ENCODE data around the gene RGMA.

The RGMA gene

GRCh38 chr15:93087825-93088199 lies 1.2 kb downstream of the RGMA start:
- H3K4me3 ChIP-seq (ENCODE audit: low read depth, low read length), result no peak overlapping the region
- in situ Hi-C loops (cut with HindIII; ENCODE audit: low sequenced_read_pairs), result no loop called here
- peak; percentile 58 for DNase-seq (ENCODE audit: low read depth, low spot score)
- TF ChIP-seq, protein P1, sequence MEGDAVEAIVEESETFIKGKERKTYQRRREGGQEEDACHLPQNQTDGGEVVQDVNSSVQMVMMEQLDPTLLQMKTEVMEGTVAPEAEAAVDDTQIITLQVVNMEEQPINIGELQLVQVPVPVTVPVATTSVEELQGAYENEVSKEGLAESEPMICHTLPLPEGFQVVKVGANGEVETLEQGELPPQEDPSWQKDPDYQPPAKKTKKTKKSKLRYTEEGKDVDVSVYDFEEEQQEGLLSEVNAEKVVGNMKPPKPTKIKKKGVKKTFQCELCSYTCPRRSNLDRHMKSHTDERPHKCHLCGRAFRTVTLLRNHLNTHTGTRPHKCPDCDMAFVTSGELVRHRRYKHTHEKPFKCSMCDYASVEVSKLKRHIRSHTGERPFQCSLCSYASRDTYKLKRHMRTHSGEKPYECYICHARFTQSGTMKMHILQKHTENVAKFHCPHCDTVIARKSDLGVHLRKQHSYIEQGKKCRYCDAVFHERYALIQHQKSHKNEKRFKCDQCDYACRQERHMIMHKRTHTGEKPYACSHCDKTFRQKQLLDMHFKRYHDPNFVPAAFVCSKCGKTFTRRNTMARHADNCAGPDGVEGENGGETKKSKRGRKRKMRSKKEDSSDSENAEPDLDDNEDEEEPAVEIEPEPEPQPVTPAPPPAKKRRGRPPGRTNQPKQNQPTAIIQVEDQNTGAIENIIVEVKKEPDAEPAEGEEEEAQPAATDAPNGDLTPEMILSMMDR (IDR thresholded peaks at IDR 0.05; ENCODE audit: low read depth, low read length), result peak; percentile 88

DNA sequence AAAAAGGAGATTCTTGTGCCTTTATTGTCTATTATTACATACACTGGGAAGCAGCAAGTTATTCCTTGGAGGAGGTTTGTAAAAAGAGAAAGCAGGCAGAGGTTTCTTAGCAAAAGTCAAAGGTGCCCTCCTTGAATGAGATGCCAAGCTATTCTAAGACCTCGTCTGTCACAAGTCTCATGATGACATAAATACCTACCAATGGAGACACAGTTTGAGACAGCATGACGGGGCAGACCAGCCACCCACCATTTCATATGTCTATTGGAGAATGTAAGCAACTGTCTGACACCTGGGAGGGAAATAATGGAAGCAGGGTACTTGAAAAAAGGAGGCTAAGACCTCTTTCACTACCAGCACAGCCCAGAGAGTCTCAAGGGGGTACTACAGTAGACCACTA lies 2.2 kb downstream of the RGMA start:
- TF ChIP-seq, protein P1 (IDR thresholded peaks at IDR 0.05; ENCODE audit: low read depth, low read length), result no peak
- no peak overlapping the region for H3K4me3 ChIP-seq (ENCODE audit: low read depth, low read length)
- DNase-seq (ENCODE audit: low read depth, low spot score), result no peak
- in situ Hi-C loops (cut with HindIII; ENCODE audit: low sequenced_read_pairs), result no loop called here

DNA sequence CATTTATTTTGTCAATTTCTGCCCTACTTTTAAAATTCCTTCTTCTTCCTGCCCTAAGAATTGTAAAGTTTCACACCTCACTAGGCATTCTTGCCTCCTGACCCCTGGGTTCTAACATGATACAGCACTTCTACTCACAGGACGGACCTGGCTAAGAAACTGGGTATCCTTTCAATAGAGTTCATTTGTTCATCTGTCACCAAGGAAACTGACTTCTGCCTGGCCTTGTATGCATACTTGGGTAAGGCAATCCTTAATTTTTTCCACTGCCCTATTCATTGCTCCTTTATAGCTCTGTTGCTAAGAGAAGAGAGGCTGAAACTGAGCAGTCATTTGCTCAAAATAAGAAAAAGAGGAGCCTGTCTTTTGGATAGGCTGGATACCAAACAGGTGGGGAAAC lies 3.3 kb downstream of the RGMA start:
- in situ Hi-C loops (cut with HindIII; ENCODE audit: low sequenced_read_pairs), result no loop called here
- no peak overlapping the region for H3K4me3 ChIP-seq (ENCODE audit: low read depth, low read length)
- no peak for DNase-seq (ENCODE audit: low read depth, low spot score)
- TF ChIP-seq, protein P1 (IDR thresholded peaks at IDR 0.05; ENCODE audit: low read depth, low read length), result no peak

DNA sequence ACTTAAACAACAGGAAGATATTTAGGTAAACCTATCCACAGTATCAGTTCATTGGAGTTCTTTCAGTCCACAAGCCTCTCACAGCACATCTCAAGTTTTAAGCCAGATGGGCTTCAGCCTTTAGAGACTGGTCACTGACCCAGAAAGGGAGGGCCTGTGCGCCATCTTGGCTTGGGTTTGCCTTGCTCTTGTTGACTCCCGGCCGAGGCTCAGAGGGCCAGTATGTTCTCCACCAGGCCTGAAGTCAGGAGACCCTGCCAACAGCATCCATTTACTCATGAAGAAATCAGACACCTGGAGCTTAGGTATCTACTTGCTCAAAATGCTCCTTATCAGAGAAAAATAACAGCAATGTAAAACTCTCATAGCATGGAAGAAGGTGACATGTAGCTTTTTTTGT lies 6.2 kb downstream of the RGMA start:
- in situ Hi-C loops (cut with HindIII; ENCODE audit: low sequenced_read_pairs), result no loop called here
- no peak overlapping the region for H3K4me3 ChIP-seq (ENCODE audit: low read depth, low read length)
- TF ChIP-seq, protein P1 (IDR thresholded peaks at IDR 0.05; ENCODE audit: low read depth, low read length), result no peak

GRCh38 chr15:93081399-93081798 lies 7.6 kb downstream of the RGMA start:
- TF ChIP-seq, protein P1 (IDR thresholded peaks at IDR 0.05; ENCODE audit: low read depth, low read length), result no peak
- H3K4me3 ChIP-seq (ENCODE audit: low read depth, low read length), result no peak overlapping the region
- in situ Hi-C loops (cut with HindIII; ENCODE audit: low sequenced_read_pairs), result no loop called here
- DNase-seq (ENCODE audit: low read depth, low spot score), result no peak

More for the DNA sequence above, 6.2 kb downstream of the RGMA start:
- no peak for DNase-seq (ENCODE audit: low read depth, low spot score)

GRCh38 chr15:93080451-93080850 lies 8.6 kb downstream of the RGMA start:
- H3K4me3 ChIP-seq (ENCODE audit: low read depth, low read length), result no peak overlapping the region
- no peak for DNase-seq (ENCODE audit: low read depth, low spot score)
- in situ Hi-C loops (cut with HindIII; ENCODE audit: low sequenced_read_pairs), result no loop called here
- TF ChIP-seq, protein P1 (IDR thresholded peaks at IDR 0.05; ENCODE audit: low read depth, low read length), result no peak

DNA sequence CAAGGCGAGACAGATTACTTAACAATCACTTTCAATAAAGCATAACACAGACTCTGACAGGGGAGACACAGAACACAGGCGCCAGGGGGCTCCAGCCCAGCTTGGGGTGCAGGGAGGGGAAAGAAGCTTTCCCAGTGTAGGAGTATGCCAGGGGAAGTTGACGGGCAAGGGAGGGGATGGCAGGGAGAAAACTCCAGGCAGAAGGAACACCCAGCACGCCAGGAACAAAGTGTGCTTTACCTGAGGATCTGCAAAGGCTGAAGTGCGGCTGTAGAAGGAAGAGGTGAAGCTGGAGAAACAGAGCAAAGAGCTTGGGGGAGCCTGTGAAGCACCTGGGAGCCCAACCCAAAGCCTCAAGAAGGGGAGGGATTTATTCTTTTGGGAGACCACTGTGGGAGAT lies 12.1 kb downstream of the RGMA start:
- no peak for DNase-seq (ENCODE audit: low read depth, low spot score)
- in situ Hi-C loops (cut with HindIII; ENCODE audit: low sequenced_read_pairs), result no loop called here
- H3K4me3 ChIP-seq (ENCODE audit: low read depth, low read length), result no peak overlapping the region
- TF ChIP-seq, protein P1 (IDR thresholded peaks at IDR 0.05; ENCODE audit: low read depth, low read length), result no peak

All from astrocyte of the spinal cord (primary cell).